TTC549 (cell line): ENCODE measurements around the gene EFNB1.
"Not testable (repeated sequence)": the region's sequence is repeated elsewhere in the genome, so short reads cannot be mapped to it uniquely, and the experiment has no call there.

Source experiments
- FAIRE-seq: peaks from 2 replicates; lab custom pipeline; 2012; peaks lifted over from hg19 to GRCh38; lab: Jason Lieb, UNC

EFNB1 gene

DNA sequence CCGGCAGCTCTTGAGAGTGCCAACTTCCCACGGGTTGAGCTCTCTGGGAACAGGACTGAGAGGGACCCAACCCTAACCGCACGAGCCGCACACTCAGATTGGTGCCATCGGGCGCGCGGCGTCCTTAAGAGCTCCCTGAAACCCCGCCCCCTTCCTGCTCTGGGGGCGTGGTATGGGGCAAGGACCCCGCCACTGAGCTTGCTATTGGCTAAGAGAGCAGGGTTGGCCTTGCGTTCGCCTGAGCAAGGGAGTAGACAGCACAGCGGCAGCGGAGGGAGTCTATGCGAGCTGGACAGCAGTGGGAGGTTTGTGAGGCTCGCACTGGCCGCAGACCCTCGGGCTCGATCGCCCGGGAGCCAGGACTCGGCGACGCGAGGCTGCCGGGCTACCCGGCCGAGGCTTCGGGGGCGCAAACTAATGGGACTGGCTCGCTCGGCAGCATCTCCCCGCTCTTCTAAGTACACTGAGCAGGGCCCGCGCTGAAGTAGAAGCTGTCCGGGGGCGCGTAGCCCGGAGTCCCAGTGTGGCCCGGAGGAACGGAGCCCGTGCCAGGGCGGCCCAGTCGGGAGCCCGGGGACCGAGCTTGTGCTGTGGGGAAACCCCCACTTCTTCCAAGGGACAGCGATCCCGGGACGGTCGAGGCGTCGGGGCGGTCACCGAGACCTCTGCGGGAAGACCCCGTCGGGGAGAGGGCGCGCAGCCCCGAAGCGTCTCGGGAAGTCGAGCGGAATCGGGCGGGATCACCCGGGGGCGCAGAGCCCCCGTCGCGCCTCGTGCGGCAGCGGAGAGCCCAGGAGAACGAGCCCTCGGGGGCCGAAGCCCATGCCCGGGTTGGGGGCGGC lies at the start of gene EFNB1:
EFNB1 (plus strand) TSS at position 282 of the 842 bp plus-strand sequence. CDS start 756 bp downstream, outside the sequence.
- peak; percentile 28 for FAIRE-seq

DNA sequence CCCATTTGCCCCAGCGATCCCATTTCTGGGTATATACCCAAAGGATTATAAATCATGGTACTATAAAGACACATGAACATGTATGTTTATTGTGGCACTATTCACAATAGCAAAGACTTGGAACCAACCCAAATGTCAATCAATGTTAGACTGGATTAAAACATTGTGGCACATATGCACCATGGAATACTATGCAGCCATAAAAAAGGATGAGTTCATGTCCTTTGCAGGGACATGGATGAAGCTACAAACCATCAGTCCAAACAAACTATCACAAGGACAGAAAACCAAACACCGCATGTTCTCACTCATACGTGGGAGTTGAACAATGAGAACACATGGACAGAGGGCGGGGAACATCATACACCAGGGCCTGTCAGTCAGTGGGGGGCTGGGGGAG lies 47.5 kb upstream of the EFNB1 start:
- not testable (repeated sequence) for FAIRE-seq

DNA sequence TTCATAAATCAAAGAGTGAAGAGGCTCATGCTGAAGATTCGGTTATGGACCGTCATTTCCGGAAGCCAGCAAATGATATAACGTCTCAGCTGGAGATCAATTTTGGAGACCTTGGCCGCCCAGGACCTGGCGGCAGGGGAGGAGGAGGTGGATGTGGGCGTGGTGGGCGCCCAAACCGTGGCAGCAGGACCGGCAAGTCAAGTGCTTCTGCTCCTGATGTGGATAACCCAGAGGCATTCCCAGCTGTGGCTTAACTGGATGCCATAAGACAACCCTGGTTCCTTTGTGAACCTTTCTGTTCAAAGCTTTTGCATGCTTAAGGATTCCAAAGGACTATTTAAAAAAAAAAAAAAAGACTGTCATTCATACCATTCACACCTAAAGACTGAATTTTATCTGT lies 44.0 kb upstream of the EFNB1 start:
- FAIRE-seq, result no peak

GRCh38 chrX:68786581-68786980 lies 42.2 kb upstream of the EFNB1 start:
- FAIRE-seq, result not testable (repeated sequence)

GRCh38 chrX:68789966-68790365 lies 38.9 kb upstream of the EFNB1 start:
- FAIRE-seq, result no peak

DNA sequence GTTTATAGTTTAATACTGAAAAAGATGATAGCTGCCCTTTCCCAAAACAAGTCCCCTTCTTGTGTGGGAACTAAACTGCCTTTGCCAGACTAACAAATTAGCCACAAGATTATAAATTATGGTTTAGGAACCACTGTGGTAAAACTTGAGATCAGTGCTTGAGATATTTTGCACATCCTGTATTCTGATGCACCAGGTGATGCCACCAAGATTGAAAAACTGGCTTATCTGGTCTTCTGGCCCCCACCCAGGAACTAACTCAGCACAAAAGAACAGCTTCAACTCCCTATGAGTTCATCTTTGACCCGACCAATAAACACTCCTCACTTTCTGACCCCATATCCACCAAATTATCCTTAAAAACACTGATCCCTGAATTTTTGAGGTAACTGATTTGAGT lies 36.7 kb upstream of the EFNB1 start:
- no peak for FAIRE-seq

DNA sequence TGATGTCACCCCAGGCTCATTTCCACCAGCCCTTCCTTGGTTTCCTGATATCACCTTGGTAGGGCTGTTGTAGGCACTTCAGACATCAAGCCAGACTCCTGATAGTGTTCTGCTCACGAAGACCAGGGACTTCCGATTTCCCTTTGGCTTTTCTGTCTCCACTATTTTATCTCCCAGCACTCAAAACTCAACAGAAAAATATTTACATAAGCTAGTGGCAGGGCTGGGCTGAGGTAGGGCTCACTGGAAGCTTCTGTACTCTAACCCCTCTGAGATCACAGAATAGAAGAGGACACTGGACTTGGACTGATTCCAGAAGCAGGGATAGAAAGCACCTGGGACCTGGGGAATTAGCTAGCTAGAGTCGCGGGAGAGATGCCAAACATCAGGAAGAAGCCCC lies 34.4 kb upstream of the EFNB1 start:
- no peak for FAIRE-seq

DNA sequence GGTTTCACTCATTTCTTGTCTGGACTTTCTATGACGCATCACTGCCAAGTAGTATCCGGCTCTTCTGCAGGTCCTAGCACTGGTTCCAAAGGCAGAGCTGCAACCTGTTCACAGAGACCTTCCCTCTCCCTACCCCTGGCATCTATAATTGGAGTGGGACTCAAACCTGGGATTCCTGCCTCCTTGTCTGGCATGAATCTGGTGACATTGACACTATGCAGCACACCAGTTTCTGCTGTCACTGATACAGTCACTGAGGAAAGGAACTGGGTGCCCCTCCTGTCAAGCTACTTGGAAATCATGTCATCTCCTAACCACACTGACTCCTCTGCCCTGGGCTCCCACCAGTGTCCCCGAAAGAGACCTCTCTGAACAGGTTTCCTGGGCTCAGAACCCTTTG lies 33.1 kb upstream of the EFNB1 start:
- no peak for FAIRE-seq

DNA sequence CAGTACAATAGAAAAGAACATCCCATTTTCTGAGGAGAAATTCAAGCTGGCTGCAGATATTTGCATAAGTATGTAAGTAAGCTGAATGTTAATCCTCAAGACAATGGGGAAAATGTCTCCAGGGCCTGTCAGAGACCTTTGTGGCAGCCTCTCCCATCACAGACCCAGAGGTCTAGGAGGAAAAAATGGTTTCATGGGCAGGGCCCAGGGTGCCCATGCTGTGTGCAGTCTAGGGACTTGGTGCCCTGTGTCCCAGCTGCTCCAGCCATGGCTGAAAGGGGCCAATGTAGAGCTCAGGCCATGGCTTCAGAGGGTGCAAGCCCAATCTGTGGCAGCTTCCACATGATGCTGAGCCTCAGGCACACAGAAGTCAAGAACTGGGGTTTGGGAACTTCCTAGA lies 30.4 kb upstream of the EFNB1 start:
- not testable (repeated sequence) for FAIRE-seq

- FAIRE-seq, result no peak
Measured at GRCh38 chrX:68801737-68802290, 27.0 kb upstream of the EFNB1 start.

- no peak for FAIRE-seq
Measured at GRCh38 chrX:68807818-68808217, 21.0 kb upstream of the EFNB1 start.

DNA sequence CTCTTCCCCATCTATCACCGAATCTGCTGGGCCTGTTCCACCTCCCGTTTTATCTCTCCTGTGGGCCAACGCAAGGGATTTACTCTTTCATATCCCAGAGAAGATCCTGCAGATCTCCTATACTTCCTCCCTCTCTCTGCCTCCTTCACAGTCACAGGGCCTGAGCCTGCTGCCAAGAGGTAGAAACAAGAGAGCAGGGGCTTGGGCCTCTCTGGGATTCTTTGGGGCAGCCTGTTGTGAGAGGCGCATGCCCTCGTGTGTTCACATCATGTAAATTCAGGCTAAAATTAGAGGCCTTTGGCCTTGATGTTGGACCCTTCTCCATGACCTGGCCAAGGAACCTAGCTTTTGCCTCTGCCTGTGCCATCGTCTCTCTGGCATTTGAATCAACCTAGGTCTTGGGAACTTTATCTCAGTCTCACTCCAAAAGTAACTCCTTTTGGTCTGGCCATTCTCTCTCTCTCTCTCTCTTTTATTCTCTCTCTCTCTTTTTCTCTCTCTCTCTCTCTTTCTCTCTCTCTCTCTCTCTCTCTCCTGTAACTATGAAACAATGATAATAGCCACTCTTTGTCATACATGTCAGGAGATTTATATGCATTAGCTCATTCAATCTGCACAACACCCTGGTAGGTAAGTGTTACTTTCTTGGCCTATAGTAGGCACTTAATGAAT lies 20.0 kb upstream of the EFNB1 start:
- FAIRE-seq, result no peak

- no peak for FAIRE-seq
Measured at GRCh38 chrX:68820476-68821110, 8.2 kb upstream of the EFNB1 start.

DNA sequence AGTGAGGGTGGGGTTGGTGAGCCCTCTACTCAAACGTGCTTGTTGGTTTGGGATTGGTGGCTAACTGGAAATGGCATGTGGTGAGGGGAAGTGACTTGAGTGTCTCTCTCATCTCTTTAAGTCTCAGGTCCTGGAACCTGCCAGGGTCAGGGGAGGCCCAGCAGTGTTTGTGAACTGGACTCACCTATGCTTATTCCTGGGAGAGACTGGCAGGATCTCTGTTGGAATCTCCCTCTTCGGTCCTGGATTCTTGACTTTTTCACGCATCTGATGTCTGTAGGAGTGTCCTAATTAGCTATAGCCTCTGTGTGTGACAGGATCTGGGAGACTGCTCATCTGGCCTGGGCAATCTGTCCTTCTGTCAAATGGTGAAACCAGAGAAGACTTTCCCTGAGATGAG lies 7.2 kb upstream of the EFNB1 start:
- no peak for FAIRE-seq

DNA sequence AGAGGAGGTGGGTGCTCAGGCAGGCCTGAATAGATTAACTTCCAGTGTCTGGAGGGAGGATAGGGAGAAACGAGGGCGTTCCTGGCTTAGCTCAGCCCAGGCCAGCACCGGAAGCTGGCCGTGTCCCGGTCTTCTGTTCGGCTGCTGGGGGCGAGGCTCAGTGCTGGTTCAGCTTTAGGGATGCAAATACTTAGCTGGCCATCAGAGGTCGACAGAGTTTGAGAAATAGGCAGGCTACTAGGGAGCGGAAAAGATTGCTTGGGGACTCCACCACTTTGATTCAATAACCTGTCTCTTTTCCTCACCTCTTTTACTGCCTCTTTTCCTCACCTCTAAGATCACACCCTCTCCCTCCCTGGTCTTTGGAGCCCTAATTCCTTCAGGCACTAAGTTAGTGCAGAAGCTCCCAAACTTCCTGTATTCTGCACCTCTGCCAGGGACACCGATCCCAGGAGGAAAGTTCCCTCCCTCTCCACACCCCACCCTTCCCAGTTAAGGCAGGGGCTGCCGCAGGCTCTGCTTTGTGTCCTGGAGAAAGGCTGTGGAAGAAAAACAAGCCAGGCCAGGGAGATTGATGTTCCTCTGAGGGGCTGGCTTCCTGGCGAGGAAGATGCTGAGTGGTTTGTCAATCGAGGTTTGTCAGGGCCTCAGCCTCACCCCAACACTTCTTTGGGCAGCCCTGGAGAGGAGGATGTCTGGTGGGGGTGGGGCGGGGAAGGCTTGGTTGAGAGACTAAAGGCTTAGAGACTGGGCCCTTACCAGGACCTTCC lies 6.0 kb upstream of the EFNB1 start:
- FAIRE-seq, result no peak

GRCh38 chrX:68823413-68824151 lies 5.2 kb upstream of the EFNB1 start:
- FAIRE-seq, result no peak

DNA sequence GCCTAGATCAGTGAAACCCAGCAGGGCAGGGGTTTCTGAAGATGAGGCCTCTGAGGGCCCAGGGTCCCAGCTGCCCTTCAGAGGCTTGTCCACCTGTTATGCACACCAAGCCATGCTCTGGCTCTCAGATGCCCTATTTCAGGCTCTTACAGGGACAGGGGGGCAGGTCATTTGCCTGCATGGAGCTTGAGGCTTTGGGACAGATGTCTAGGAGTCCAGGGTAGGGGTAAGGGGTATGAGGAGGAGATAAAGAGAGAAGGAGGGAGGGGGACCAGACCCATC lies 4.7 kb upstream of the EFNB1 start:
- no peak for FAIRE-seq

DNA sequence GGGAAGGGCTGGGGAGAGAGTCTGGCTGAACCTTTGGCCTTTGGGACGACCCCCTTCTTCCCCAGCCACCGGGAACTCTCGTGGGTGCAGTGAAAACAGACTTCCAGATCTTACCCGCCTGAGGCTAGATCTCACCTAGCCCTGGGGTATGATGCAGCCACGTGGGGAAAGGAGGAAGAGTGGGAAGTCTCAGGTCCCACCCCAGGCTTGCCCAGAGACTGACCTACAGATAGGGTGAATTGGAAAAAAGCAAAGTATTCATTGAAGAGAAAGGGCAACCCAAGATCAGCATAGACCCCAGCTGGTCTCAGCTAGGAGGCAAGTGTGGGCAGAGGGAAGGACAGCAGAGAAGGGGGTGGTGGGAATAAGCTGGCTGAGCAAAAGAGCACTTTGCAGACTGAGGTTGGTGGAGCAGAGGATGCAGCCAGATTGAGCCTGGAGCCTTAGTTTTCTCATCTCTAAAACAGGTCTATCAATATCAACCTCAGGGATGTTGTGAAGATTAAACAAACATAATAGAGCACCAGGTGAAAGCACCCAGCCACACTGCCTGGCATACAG lies 4.2 kb upstream of the EFNB1 start:
- no peak for FAIRE-seq

DNA sequence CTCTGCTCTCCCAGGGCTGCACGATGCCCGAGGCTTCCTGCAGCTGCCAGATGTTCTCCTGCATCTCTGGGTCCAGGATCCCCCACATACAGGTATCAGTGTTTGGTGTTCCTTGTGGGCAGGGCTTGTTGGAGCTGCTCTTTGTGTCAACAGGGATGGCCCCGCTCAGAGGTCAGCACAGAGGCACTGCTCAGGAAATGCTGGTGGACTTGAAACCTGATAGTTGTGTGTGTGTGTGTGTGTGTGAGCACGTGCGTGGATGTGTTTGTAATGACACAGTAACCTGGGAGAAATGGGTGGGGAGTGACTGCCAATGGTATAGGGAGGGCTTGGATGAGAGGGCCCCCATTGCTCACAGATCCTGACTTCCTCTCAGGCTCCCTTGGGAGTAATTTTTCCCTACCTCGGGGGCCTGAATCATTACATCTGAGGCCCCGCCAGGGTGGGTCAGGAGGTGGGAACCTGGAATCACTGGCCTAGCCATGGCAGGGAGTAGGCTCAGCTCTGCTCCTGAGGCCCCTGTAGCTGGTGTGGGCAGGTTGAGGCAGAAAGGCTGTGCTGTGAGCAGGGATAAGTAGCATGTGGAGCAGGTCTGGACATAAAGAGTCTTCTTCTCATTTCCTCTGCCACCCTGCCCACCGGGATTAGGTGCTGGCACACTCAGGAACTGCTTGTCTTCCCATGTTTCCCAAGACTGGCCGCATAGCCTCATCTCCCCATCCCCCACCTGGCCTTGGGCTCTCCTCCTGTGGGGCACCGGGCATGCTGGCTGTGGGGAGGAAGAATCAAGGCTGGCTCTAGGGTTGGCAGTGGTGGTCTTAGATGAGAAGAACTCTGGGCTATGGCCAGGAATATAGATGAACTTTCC lies 2.5 kb upstream of the EFNB1 start:
- FAIRE-seq, result no peak

DNA sequence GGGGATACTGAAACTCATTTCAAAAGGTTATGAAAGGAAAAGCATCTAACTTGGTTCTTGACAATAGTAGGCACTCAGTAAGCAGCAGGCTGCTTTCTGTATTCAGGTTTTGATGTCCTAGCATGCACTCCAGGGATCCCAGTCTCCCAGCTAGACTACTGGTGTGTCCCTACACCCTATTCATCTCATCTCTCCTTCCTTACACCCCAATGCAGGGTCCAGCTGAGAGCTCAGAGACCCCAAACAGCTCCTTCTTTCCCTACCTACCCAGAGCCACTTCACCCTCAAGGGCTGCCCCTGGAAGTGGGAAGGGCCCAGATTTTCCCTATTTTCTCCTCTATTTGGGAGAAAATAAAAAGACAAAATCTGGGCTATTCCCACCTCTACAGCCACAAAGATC lies 1.6 kb upstream of the EFNB1 start:
- no peak for FAIRE-seq
